Body of pancreas (tissue), 4 donors: ENCODE results near the gene LBP.

Experiments
- POLR2A ChIP-seq, 3 donors: fragments of 450-650 bp; IDR thresholded peaks; one replicate each; pipeline ENCODE4 v1.6.1; 2016; ENCODE audit warnings: antibody characterized with exemption in 3 of 3, mild to moderate bottlenecking in 2 of 3
- TF ChIP-seq, protein P1 (sequence below), 7 experiments: fragments of 450-650 bp in 4 of 7; fragments of 200-600 bp in 3 of 7; sonication (generic) in 3 of 7; IDR thresholded peaks; one replicate each; pipeline ENCODE4 v1.5.1; 2016 to 2019; ENCODE audit warnings: antibody characterized with exemption in 7 of 7

DNA sequence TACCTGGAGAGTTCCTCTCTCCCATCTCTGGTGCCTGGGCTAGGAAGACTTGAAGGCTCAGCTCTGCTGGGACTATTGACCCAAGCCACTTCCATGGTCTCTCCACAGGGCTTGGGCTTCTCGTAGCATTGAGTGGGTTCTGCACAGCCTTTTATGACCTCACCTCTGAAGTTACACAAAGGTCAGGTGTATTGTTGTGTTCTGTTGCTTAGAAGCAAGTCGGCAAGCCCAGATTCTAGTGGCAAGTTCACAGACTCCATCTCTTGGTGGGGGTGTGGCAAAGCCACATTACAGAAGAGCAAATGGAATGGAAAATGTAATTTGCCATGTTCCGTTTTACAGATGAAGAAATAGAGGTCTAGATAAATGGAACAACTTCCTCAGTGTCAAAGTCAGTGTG is 28.9 kb upstream of the LBP start:
- no peak for TF ChIP-seq POLR2A (IDR thresholded peaks at IDR 0.05)
- TF ChIP-seq, protein P1, sequence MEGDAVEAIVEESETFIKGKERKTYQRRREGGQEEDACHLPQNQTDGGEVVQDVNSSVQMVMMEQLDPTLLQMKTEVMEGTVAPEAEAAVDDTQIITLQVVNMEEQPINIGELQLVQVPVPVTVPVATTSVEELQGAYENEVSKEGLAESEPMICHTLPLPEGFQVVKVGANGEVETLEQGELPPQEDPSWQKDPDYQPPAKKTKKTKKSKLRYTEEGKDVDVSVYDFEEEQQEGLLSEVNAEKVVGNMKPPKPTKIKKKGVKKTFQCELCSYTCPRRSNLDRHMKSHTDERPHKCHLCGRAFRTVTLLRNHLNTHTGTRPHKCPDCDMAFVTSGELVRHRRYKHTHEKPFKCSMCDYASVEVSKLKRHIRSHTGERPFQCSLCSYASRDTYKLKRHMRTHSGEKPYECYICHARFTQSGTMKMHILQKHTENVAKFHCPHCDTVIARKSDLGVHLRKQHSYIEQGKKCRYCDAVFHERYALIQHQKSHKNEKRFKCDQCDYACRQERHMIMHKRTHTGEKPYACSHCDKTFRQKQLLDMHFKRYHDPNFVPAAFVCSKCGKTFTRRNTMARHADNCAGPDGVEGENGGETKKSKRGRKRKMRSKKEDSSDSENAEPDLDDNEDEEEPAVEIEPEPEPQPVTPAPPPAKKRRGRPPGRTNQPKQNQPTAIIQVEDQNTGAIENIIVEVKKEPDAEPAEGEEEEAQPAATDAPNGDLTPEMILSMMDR (IDR thresholded peaks at IDR 0.05), result no peak
